NCI-H1694 (cell line): Measurements from ENCODE around the gene C1QTNF5.

Experiments
- DNase-seq: peaks from one replicate; lab custom pipeline; 2025; lab: John Stamatoyannopoulos, UW

Gene C1QTNF5

DNA sequence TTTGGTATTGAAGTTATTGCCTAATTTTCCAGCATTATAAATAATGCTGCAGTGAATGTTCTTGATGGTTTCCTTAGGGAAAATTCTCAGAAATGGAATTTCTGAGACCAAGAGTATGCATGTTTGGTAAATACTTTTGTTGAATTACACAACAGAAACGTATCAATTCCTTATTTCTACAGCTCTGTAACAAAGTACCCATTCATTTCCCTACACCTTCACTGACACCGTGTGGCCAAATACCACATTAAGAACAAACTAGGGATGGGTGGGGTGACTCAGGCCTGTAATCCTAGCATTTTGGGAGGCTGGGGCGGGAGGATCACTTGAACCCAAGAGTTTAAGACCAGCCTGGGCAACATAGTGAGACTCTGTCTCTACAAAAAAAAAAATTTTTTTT, 45.5 kb downstream of the C1QTNF5 start:
- no peak for DNase-seq

GRCh38 chr11:119293461-119293860, 47.2 kb downstream of the C1QTNF5 start:
- no peak for DNase-seq

DNA sequence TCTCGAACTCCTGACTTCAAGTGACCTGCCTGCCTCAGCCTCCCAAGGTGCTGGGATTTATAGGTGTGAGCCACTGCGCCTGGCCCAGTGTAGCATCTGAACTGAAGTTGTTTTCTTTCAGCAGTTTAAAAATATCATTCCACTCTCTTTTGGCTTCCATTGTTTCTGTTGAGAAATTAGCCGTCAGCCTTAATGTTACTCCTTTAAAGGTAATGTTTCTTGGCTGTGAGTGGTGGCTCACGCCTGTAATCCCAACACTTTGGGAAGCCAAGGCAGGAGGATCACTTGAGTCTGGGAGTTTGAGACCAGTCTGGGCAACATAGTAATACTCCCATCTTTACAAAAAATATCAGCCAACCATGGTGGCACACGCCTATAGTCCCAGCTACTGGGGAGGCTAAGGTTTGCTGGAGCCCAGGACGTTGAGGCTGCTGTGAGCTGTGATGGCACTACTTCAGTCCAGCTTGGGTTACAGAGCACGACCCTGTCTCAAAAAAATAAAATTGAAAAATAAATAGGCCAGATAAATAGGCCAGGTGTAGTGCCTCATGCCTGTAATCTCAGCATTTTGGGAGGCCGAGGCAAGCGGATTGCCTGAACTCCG, 49.7 kb downstream of the C1QTNF5 start:
- DNase-seq: no peak
